K562 (cell line): ENCODE results near the gene CPE. TPM values are rescaled to one million over a fixed set of nuclear protein-coding genes. Genes with fewer than 3 reads are reported as not detected.

Source experiments
- ATAC-seq: fragments of 200-7000 bp; cut with Tn5 transposase; 3 replicates; pipeline ENCODE4 v1.9.1; 2020; ENCODE audit warnings: moderate library complexity
- BruUV-seq: library from RNA; stranded (reverse); fragments of 400-500 nt; replicated peaks from 2 replicates; lab custom pipeline; 2021; lab: Mats Ljungman, UMichigan
- CTCF ChIA-PET: fragments of 300-600 bp; formaldehyde crosslinking; extraction: SDS; loops from one replicate; lab custom pipeline; 2021; ENCODE audit warnings: low intra/inter-chr PET ratio; lab: Yijun Ruan, JAX
- POLR2A ChIA-PET: fragments of 300-600, 350-650 bp; sonication (Branson Sonifier 250); formaldehyde crosslinking; extraction: SDS; loops from one replicate; lab custom pipeline; 2021; ENCODE audit warnings: antibody characterized with exemption, inconsistent platforms; lab: Yijun Ruan, JAX
- DNase-seq, 4 experiments: peaks; one replicate each; pipeline versions ENCODE4 v3.0.0 to v3.0.0-alpha.2; 2011 to 2018; ENCODE audit warnings: low spot score in 3 of 4, mixed read lengths in 3 of 4; ENCODE audit errors: extremely low read depth in 1 of 4
- FAIRE-seq: peaks from 2 replicates; lab custom pipeline; 2011; peaks lifted over from hg19 to GRCh38; lab: Jason Lieb, UNC
- H2AFZ ChIP-seq: 2 replicates; pipeline ENCODE4 v1.6.0; 2011; ENCODE audit warnings: low read depth, low read length, control low read depth, inconsistent platforms
- H3K27ac ChIP-seq: fragments of 200-600 bp; 3 replicates; pipeline ENCODE4 v1.8.0; 2011; ENCODE audit warnings: low read depth, mild to moderate bottlenecking, control low read depth, inconsistent platforms, low read length, moderate library complexity, mixed read lengths; ENCODE audit errors: extremely low read depth
- H3K27me3 ChIP-seq, 2 experiments: fragments of 300-600 bp in 1 of 2; 2 replicates in 1 of 2; 3 replicates in 1 of 2; pipeline versions ENCODE4 v1.6.0 to v1.8.0; 2011; ENCODE audit warnings: inconsistent platforms in 2 of 2, low read length in 2 of 2, mild to moderate bottlenecking in 1 of 2, mixed read lengths in 1 of 2, moderate library complexity in 1 of 2; ENCODE audit not compliant: control insufficient read depth in 2 of 2, insufficient read depth in 2 of 2
- H3K36me3 ChIP-seq: fragments of 300-600 bp; 3 replicates; pipeline ENCODE4 v1.8.0; 2011; ENCODE audit warnings: mild to moderate bottlenecking, low read length, inconsistent platforms; ENCODE audit not compliant: control insufficient read depth, insufficient read depth
- H3K4me1 ChIP-seq, 2 experiments: fragments of 200-600 bp in 1 of 2; replicated peaks in 1 of 2; 2 replicates in 1 of 2; 3 replicates in 1 of 2; pipeline versions ENCODE4 v1.5.1 to v1.8.0; 2011; ENCODE audit warnings: inconsistent platforms in 2 of 2, low read length in 2 of 2, mild to moderate bottlenecking in 1 of 2, mixed read lengths in 1 of 2, moderate library complexity in 1 of 2; ENCODE audit not compliant: control insufficient read depth in 2 of 2, insufficient read depth in 2 of 2
- H3K4me2 ChIP-seq: 2 replicates; pipeline ENCODE4 v1.6.1; 2011; ENCODE audit warnings: low read length, control low read depth, inconsistent platforms, mixed read lengths; ENCODE audit not compliant: insufficient read depth
- H3K4me3 ChIP-seq: fragments of 200-600 bp; sonication (generic), shearing (Covaris generic); 2 replicates; pipeline ENCODE4 v1.5.1; 2016; ENCODE audit warnings: control low read depth, inconsistent platforms
- H3K79me2 ChIP-seq: fragments of 200-600 bp; 3 replicates; pipeline ENCODE4 v1.8.0; 2011; ENCODE audit warnings: low read length, inconsistent platforms; ENCODE audit not compliant: control insufficient read depth, insufficient read depth
- H3K9ac ChIP-seq, 2 experiments: 2 replicates each; pipeline versions ENCODE4 v1.6.0 to v1.6.1; 2011; ENCODE audit warnings: low read depth in 2 of 2, low read length in 2 of 2, control low read depth in 1 of 2, inconsistent platforms in 1 of 2, mild to moderate bottlenecking in 1 of 2, mixed read lengths in 1 of 2; ENCODE audit not compliant: insufficient read depth in 1 of 2
- H3K9me1 ChIP-seq: one replicate; pipeline ENCODE4 v1.6.0; 2011; ENCODE audit warnings: inconsistent platforms, mild to moderate bottlenecking, low read length, moderate library complexity; ENCODE audit not compliant: control insufficient read depth, insufficient read depth
- H3K9me3 ChIP-seq: replicated peaks from 2 replicates; pipeline ENCODE4 v1.5.1; 2011; ENCODE audit warnings: low read depth, low read length, inconsistent platforms; ENCODE audit not compliant: control insufficient read depth, insufficient read depth
- H4K20me1 ChIP-seq: replicated peaks from 2 replicates; pipeline ENCODE4 v1.6.1; 2011; ENCODE audit warnings: low read length, inconsistent platforms, mixed read lengths; ENCODE audit not compliant: control insufficient read depth, insufficient read depth
- BHLHE40 ChIP-seq: IDR thresholded peaks from 2 replicates; pipeline ENCODE4 v1.6.1; 2011; ENCODE audit warnings: low read length, improper control_type of control experiment
- GATAD2B ChIP-seq: fragments of 450-650 bp; IDR thresholded peaks from 2 replicates; pipeline ENCODE4 v1.6.1; 2017; ENCODE audit warnings: mild to moderate bottlenecking, borderline replicate concordance
- POLR3G ChIP-seq: IDR thresholded peaks from 2 replicates; pipeline ENCODE4 v1.6.1; 2011; ENCODE audit not compliant: insufficient read length, insufficient replicate concordance; ENCODE audit errors: extremely low read depth
- USF1 ChIP-seq: sonication (generic); formaldehyde crosslinking; IDR thresholded peaks from 2 replicates; pipeline ENCODE4 v1.9.0; 2022; ENCODE audit warnings: mild to moderate bottlenecking, missing genetic modification reagents
- USF2 ChIP-seq: sonication (generic); formaldehyde crosslinking; IDR thresholded peaks from 2 replicates; pipeline ENCODE4 v1.5.0; 2020; ENCODE audit warnings: missing genetic modification reagents
- WGBS: fragments of 100-300 bp; shearing (Covaris generic); methylation state at CpG from one replicate; pipeline ENCODE4 v1.1.6; 2016; ENCODE audit warnings: low coverage, mixed read lengths; ENCODE audit not compliant: insufficient coverage; ENCODE audit errors: missing lambda C conversion rate; 5-methylcytosine and 5-hydroxymethylcytosine counted together
- in situ Hi-C: fragments of 300-500 bp; cut with MboI; formaldehyde crosslinking; loops from 4 replicates; pipeline ENCODE4 v1.15.0; 2018; ENCODE audit warnings: inconsistent platforms, mixed read lengths
- intact Hi-C: fragments of 100-400 bp; cut with micrococcal nuclease; formaldehyde crosslinking; loops from 2 replicates; pipeline ENCODE4 v1.14.2; 2022
- polyA plus RNA-seq, 8 experiments: library from polyadenylated mRNA; depleted of rRNA in 4 of 8; stranded (reverse) in 5 of 8; unstranded in 3 of 8; fragments of >200 nt; fragmentation: Nextera tagmentation in 2 of 8; fragmentation: Illumina TruSeq in 1 of 8; extraction: Ambion mirVana in 2 of 8; extraction: Trizol in 1 of 8; gene quantifications; 2 replicates each; pipeline versions ENCODE4 v1.2.1 to v1.2.3, GENCODE V29; 2011 to 2014; ENCODE audit warnings: inconsistent platforms in 1 of 8, missing spikeins in 1 of 8
- total RNA-seq, 7 experiments: library from RNA; depleted of rRNA in 6 of 7; stranded (reverse); fragments of >200 nt in 6 of 7; fragmentation: Illumina TruSeq in 2 of 7; extraction: Trizol in 2 of 7; gene quantifications; 2 replicates each; pipeline versions ENCODE4 v1.2.1 to v1.2.3, GENCODE V29; 2011 to 2021; ENCODE audit warnings: low replicate concordance in 1 of 7
- TF ChIP-seq, protein P1 (sequence below): fragments of 200-800 bp; sonication (Bioruptor generic); IDR thresholded peaks from 2 replicates; pipeline ENCODE4 v1.6.1; 2017; ENCODE audit warnings: missing genetic modification characterization, missing compliant biosample characterization

Gene CPE
- total and polyA plus RNA-seq, 9 of the 15 experiments (the other 6 are each of a cell fraction or from before 2014, with no cell fraction given) = 0.04 to 0.16 (median 0.06) TPM; not detected in 4

DNA sequence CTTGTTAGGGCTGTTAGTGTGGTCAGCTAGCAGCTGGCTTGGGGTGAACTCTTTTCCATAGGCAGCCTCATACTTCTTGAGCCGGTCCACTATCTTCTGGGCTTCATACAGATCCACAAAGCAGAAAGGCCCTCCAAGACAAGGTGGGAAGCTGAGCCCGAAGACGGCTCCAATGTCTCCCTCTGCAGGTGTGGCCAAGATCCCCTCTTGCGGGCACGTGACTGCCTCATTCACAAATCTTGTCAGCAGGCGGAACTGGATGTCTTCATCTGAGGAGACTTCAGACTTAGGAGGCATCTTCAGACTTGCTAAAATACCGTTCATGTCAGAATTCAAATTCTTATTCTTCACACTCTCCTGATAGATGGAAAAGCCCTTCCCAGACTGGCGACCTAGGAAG lies 25.3 kb downstream of the CPE start:
- TF ChIP-seq USF1 (CRISPR knock-in tag) (peak; percentile 53; the same call in 1 of the 2 replicates), POLR3G (no peak), BHLHE40 (peak; percentile 81), GATAD2B (no peak), USF2 (peak; percentile 67)
- TF ChIP-seq, protein P1, sequence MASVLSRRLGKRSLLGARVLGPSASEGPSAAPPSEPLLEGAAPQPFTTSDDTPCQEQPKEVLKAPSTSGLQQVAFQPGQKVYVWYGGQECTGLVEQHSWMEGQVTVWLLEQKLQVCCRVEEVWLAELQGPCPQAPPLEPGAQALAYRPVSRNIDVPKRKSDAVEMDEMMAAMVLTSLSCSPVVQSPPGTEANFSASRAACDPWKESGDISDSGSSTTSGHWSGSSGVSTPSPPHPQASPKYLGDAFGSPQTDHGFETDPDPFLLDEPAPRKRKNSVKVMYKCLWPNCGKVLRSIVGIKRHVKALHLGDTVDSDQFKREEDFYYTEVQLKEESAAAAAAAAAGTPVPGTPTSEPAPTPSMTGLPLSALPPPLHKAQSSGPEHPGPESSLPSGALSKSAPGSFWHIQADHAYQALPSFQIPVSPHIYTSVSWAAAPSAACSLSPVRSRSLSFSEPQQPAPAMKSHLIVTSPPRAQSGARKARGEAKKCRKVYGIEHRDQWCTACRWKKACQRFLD (CRISPR knock-in tag) = no peak
- Histone ChIP-seq H3K36me3 (no peaks in the 10 kb centered on the region), H3K79me2 (no peaks in the 10 kb centered on the region), H3K9me1 (no peaks in the 10 kb centered on the region), H3K9me3 (no peaks in the 10 kb centered on the region), H4K20me1 (no peaks in the 10 kb centered on the region), H3K4me3 (no peak overlapping the region), H3K27ac (no peak overlapping the region), H3K4me1 (no peaks in the 10 kb centered on the region), H3K4me2 (no peak overlapping the region), H3K27me3 (peaks cover 4 to 6% of the 10 kb centered on the region in 2 experiments; a peak in 4 of 5 replicates), H2AFZ (0 out of 2 replicates have a peak overlapping the region, but pooled peaks have one; percentile 27), H3K9ac (no peak overlapping the region)
- in situ Hi-C loops (no loop called here), intact Hi-C loops (loop anchor here (5.0 kb wide), 1 partner anchor 272 kb away; no protein-coding TSS in a partner anchor)
- POLR2A ChIA-PET = interaction anchor here (1.0 kb wide), 1 partner anchor 10 kb away, joined by 4 read pairs; no protein-coding TSS in a partner anchor
- ATAC-seq = peak; percentile 59
- BruUV-seq = no TSS peak
- no peak for FAIRE-seq
- WGBS = 12% methylated on average over 8 of the region's 8 CpGs
- DNase-seq = no peak
- CTCF ChIA-PET = no interaction called here
